HEK293 (cell line): ENCODE data around the gene EPHB1.

Experiments used
- CTCF ChIA-PET: fragments of 350-600 bp; formaldehyde crosslinking; extraction: SDS; loops from one replicate; lab custom pipeline; 2021; ENCODE audit warnings: antibody characterized with exemption; lab: Yijun Ruan, JAX
- POLR2A ChIA-PET: fragments of 300-600 bp; formaldehyde crosslinking; extraction: SDS; loops from one replicate; lab custom pipeline; 2020; ENCODE audit warnings: antibody characterized with exemption, inconsistent platforms; lab: Yijun Ruan, JAX
- H3K27ac ChIP-seq: fragments of 200-500 bp; sonication (Bioruptor generic); 2 replicates; pipeline ENCODE4 v1.5.1; 2014; ENCODE audit warnings: low read depth, low read length, control low read depth, inconsistent platforms; ENCODE audit errors: extremely low read depth
- H3K36me3 ChIP-seq, 2 experiments: fragments of 200-500 bp in 1 of 2; sonication (Bioruptor generic) in 1 of 2; 1 replicate in 1 of 2; 2 replicates in 1 of 2; pipeline ENCODE4 v1.5.1; 2014 to 2017; ENCODE audit warnings: inconsistent platforms in 2 of 2, low read length in 2 of 2; ENCODE audit not compliant: control insufficient read depth in 2 of 2, insufficient read depth in 1 of 2
- H3K4me1 ChIP-seq: fragments of 200-500 bp; sonication (Bioruptor generic); 2 replicates; pipeline ENCODE4 v1.5.1; 2014; ENCODE audit warnings: mild to moderate bottlenecking, low read length, inconsistent platforms; ENCODE audit not compliant: control insufficient read depth, insufficient read depth
- H3K4me3 ChIP-seq: 2 replicates; pipeline ENCODE4 v1.5.1; 2011; ENCODE audit warnings: low read depth, mild to moderate bottlenecking, control low read depth, low read length, moderate library complexity
- H3K9me3 ChIP-seq: fragments of 200-500 bp; sonication (Bioruptor generic); 2 replicates; pipeline ENCODE4 v1.5.1; 2014; ENCODE audit warnings: low read depth, low read length, inconsistent platforms; ENCODE audit not compliant: control insufficient read depth, insufficient read depth
- ATF2 ChIP-seq: fragments of 450-650 bp; formaldehyde crosslinking; IDR thresholded peaks from 2 replicates; pipeline ENCODE4 v1.5.1; 2016; ENCODE audit warnings: missing biosample characterization, missing genetic modification characterization, low read depth
- BCL11B ChIP-seq: fragments of 450-650 bp; formaldehyde crosslinking; IDR thresholded peaks from 2 replicates; pipeline ENCODE4 v1.5.1; 2016; ENCODE audit warnings: low read depth, missing biosample characterization, missing genetic modification characterization
- IKZF3 ChIP-seq: fragments of 450-650 bp; IDR thresholded peaks from 2 replicates; pipeline ENCODE4 v1.5.0; 2018; ENCODE audit warnings: missing biosample characterization, mild to moderate bottlenecking, missing genetic modification characterization, moderate library complexity
- OSR2 ChIP-seq: fragments of 450-650 bp; formaldehyde crosslinking; IDR thresholded peaks from 2 replicates; pipeline ENCODE4 v1.5.1; 2016; ENCODE audit warnings: missing biosample characterization, missing genetic modification characterization
- SCRT1 ChIP-seq: fragments of 450-650 bp; formaldehyde crosslinking; IDR thresholded peaks from 2 replicates; pipeline ENCODE4 v1.5.1; 2016; ENCODE audit warnings: missing biosample characterization, missing genetic modification characterization, borderline replicate concordance
- SP2 ChIP-seq: fragments of 450-650 bp; formaldehyde crosslinking; IDR thresholded peaks from 2 replicates; pipeline ENCODE4 v1.5.1; 2016; ENCODE audit warnings: missing biosample characterization, missing genetic modification characterization
- ZBTB10 ChIP-seq: fragments of 450-650 bp; formaldehyde crosslinking; IDR thresholded peaks from 2 replicates; pipeline ENCODE4 v1.5.1; 2016; ENCODE audit warnings: missing biosample characterization, missing genetic modification characterization
- ZNF112 ChIP-seq: fragments of 450-650 bp; formaldehyde crosslinking; IDR thresholded peaks from 2 replicates; pipeline ENCODE4 v1.5.0; 2017; ENCODE audit warnings: missing biosample characterization, missing genetic modification characterization
- ZNF292 ChIP-seq: fragments of 450-650 bp; formaldehyde crosslinking; IDR thresholded peaks from 2 replicates; pipeline ENCODE4 v1.5.1; 2016; ENCODE audit warnings: low read depth, missing biosample characterization, missing genetic modification characterization, borderline replicate concordance
- ZNF433 ChIP-seq: fragments of 450-650 bp; formaldehyde crosslinking; IDR thresholded peaks from 2 replicates; pipeline ENCODE4 v1.5.1; 2016; ENCODE audit warnings: missing biosample characterization, missing genetic modification characterization, low read depth
- ZNF513 ChIP-seq: fragments of 450-650 bp; IDR thresholded peaks from 2 replicates; pipeline ENCODE4 v1.5.1; 2018; ENCODE audit warnings: missing biosample characterization, missing genetic modification characterization
- ZNF549 ChIP-seq: fragments of 450-650 bp; IDR thresholded peaks from 2 replicates; pipeline ENCODE4 v1.5.1; 2018; ENCODE audit warnings: missing biosample characterization, missing genetic modification characterization, mild to moderate bottlenecking, inconsistent platforms, moderate library complexity
- ZNF626 ChIP-seq: fragments of 450-650 bp; sonication (Bioruptor Pico); formaldehyde crosslinking; IDR thresholded peaks from 2 replicates; pipeline ENCODE4 v1.5.1; 2018; ENCODE audit warnings: missing biosample characterization, missing genetic modification characterization, inconsistent platforms
- ZNF654 ChIP-seq: fragments of 450-650 bp; formaldehyde crosslinking; IDR thresholded peaks from 2 replicates; pipeline ENCODE4 v1.5.1; 2016; ENCODE audit warnings: low read depth, missing biosample characterization, missing genetic modification characterization
- ZNF660 ChIP-seq: fragments of 450-650 bp; IDR thresholded peaks from 2 replicates; pipeline ENCODE4 v1.5.1; 2018; ENCODE audit warnings: missing biosample characterization, mild to moderate bottlenecking, missing genetic modification characterization
- ZNF701 ChIP-seq: fragments of 450-650 bp; formaldehyde crosslinking; IDR thresholded peaks from 2 replicates; pipeline ENCODE4 v1.5.1; 2016; ENCODE audit warnings: missing biosample characterization, missing genetic modification characterization
- ZNF707 ChIP-seq: fragments of 450-650 bp; formaldehyde crosslinking; IDR thresholded peaks from 2 replicates; pipeline ENCODE4 v1.5.1; 2016; ENCODE audit warnings: missing biosample characterization, missing genetic modification characterization
- TF ChIP-seq, protein P1 (sequence below): fragments of 450-650 bp; formaldehyde crosslinking; IDR thresholded peaks from 2 replicates; pipeline ENCODE4 v1.5.1; 2016; ENCODE audit warnings: missing biosample characterization, missing genetic modification characterization
- TF ChIP-seq, protein P2 (sequence below): fragments of 450-650 bp; formaldehyde crosslinking; IDR thresholded peaks from 2 replicates; pipeline ENCODE4 v1.5.1; 2016; ENCODE audit warnings: missing biosample characterization, missing genetic modification characterization
- TF ChIP-seq, protein P3 (sequence below): fragments of 450-650 bp; formaldehyde crosslinking; IDR thresholded peaks from 2 replicates; pipeline ENCODE4 v1.5.1; 2016; ENCODE audit warnings: missing biosample characterization, missing genetic modification characterization

Gene EPHB1

DNA sequence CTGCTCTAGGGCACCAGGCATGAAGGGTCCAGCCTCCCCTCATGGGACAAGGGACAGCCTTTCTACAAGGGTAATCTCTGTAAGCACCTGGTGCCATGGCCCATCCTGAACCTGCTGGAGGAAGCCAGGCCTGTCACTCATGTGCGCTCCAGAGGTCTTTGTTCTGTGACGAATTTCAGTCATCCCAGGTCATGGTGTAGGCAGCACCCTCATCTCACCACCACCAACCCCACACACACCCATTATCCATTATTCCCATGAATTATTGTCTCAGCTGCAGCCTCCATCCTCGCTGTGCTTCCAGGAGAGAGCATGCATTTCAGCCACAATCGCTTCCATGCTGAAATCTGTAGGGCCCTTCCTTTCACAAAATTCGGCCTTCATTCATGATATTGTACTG is 419.3 kb downstream of the EPHB1 start:
- Histone ChIP-seq H3K9me3 (no peaks in the 10 kb centered on the region), H3K4me1 (no peaks in the 10 kb centered on the region), H3K36me3 (no peaks in the 10 kb centered on the region), H3K27ac (no peak overlapping the region), H3K4me3 (no peak overlapping the region)
- TF ChIP-seq ZBTB10 (tag by site-specific recombination), result no peak
- TF ChIP-seq ZNF433, result no peak
- TF ChIP-seq ZNF112 (tag by site-specific recombination), result no peak
- no peak for TF ChIP-seq ZNF292
- TF ChIP-seq ZNF707 (tag by site-specific recombination), result no peak
- TF ChIP-seq SP2 (tag by site-specific recombination), result no peak
- no peak for TF ChIP-seq ZNF654
- no peak for TF ChIP-seq OSR2 (tag by site-specific recombination)
- no peak for TF ChIP-seq IKZF3 (tag by site-specific recombination)
- ChIA-PET POLR2A (no interaction called here), CTCF (no interaction called here)

DNA sequence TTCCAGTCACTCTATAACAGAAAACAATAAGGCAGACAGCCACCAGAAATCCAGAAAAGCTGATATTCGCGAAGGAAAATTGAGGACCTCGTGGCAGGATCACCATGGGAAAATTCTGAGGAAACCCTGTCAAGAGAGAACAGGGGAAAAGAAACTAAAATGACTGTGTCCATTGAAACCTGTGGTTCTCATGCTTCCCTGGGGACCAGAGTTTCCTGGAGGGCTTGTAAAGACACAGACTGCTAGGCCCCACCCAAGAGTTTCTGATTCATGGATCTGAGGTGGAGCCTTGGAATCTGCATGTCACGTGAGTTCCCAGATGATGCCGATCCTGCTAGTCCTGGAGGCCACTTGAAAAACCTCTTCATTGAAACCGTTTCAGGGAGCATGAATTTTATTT is 420.5 kb downstream of the EPHB1 start:
- no peaks in the 10 kb centered on the region for H3K36me3 ChIP-seq
- H3K4me1 ChIP-seq, result no peaks in the 10 kb centered on the region
- no peak overlapping the region for H3K27ac ChIP-seq
- POLR2A ChIA-PET, result no interaction called here
- H3K9me3 ChIP-seq, result no peaks in the 10 kb centered on the region
- TF ChIP-seq ATF2 (tag by site-specific recombination), result no peak
- TF ChIP-seq, protein P1, sequence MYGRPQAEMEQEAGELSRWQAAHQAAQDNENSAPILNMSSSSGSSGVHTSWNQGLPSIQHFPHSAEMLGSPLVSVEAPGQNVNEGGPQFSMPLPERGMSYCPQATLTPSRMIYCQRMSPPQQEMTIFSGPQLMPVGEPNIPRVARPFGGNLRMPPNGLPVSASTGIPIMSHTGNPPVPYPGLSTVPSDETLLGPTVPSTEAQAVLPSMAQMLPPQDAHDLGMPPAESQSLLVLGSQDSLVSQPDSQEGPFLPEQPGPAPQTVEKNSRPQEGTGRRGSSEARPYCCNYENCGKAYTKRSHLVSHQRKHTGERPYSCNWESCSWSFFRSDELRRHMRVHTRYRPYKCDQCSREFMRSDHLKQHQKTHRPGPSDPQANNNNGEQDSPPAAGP, result no peak
- no peak for TF ChIP-seq ZNF701 (tag by site-specific recombination)
- TF ChIP-seq ZNF660 (tag by site-specific recombination), result no peak
- no peak for TF ChIP-seq ZNF626
- TF ChIP-seq, protein P2, sequence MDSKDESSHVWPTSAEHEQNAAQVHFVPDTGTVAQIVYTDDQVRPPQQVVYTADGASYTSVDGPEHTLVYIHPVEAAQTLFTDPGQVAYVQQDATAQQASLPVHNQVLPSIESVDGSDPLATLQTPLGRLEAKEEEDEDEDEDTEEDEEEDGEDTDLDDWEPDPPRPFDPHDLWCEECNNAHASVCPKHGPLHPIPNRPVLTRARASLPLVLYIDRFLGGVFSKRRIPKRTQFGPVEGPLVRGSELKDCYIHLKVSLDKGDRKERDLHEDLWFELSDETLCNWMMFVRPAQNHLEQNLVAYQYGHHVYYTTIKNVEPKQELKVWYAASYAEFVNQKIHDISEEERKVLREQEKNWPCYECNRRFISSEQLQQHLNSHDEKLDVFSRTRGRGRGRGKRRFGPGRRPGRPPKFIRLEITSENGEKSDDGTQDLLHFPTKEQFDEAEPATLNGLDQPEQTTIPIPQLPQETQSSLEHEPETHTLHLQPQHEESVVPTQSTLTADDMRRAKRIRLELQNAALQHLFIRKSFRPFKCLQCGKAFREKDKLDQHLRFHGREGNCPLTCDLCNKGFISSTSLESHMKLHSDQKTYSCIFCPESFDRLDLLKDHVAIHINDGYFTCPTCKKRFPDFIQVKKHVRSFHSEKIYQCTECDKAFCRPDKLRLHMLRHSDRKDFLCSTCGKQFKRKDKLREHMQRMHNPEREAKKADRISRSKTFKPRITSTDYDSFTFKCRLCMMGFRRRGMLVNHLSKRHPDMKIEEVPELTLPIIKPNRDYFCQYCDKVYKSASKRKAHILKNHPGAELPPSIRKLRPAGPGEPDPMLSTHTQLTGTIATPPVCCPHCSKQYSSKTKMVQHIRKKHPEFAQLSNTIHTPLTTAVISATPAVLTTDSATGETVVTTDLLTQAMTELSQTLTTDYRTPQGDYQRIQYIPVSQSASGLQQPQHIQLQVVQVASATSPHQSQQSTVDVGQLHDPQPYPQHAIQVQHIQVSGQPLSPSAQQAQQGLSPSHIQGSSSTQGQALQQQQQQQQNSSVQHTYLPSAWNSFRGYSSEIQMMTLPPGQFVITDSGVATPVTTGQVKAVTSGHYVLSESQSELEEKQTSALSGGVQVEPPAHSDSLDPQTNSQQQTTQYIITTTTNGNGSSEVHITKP (tag by site-specific recombination), result no peak
- no peak for TF ChIP-seq SCRT1 (tag by site-specific recombination)
- TF ChIP-seq ZNF549 (tag by site-specific recombination), result no peak
- TF ChIP-seq ZNF513 (tag by site-specific recombination), result no peak
- no peak for TF ChIP-seq BCL11B
- TF ChIP-seq, protein P3, sequence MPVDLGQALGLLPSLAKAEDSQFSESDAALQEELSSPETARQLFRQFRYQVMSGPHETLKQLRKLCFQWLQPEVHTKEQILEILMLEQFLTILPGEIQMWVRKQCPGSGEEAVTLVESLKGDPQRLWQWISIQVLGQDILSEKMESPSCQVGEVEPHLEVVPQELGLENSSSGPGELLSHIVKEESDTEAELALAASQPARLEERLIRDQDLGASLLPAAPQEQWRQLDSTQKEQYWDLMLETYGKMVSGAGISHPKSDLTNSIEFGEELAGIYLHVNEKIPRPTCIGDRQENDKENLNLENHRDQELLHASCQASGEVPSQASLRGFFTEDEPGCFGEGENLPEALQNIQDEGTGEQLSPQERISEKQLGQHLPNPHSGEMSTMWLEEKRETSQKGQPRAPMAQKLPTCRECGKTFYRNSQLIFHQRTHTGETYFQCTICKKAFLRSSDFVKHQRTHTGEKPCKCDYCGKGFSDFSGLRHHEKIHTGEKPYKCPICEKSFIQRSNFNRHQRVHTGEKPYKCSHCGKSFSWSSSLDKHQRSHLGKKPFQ (tag by site-specific recombination), result no peak
- CTCF ChIA-PET, result no interaction called here
- no peak overlapping the region for H3K4me3 ChIP-seq
